Activated naive CD8-positive, alpha-beta T cell treated with anti-CD3 and anti-CD28 coated beads, Interleukin-2, amount 50 U/mL, for 16 hours (primary cell): ENCODE data around the gene RNASE2.
"Not testable (repeated sequence)": the region's sequence is repeated elsewhere in the genome, so short reads cannot be mapped to it uniquely, and the experiment has no call there.

Experiments
- DNase-seq: peaks from one replicate; pipeline ENCODE4 v3.0.0-alpha.2; 2020; ENCODE audit warnings: low read depth, low spot score

Gene RNASE2

GRCh38 chr14:20954736-20955537, at the start of gene RNASE2:
TSS of gene RNASE2 (plus strand) at chr14:20955487. CDS start at chr14:20955772, 285 bp downstream.
- not testable (repeated sequence) for DNase-seq

GRCh38 chr14:20905676-20906075, 49.6 kb upstream of the RNASE2 start:
- DNase-seq, result no peak

GRCh38 chr14:20907214-20907613, 48.1 kb upstream of the RNASE2 start:
- no peak for DNase-seq

GRCh38 chr14:20910822-20911221, 44.5 kb upstream of the RNASE2 start:
- DNase-seq, result not testable (repeated sequence)

- DNase-seq, result not testable (repeated sequence)
Observed at GRCh38 chr14:20919038-20919756, 36.1 kb upstream of the RNASE2 start.

GRCh38 chr14:20923766-20924297, 31.5 kb upstream of the RNASE2 start:
- not testable (repeated sequence) for DNase-seq

- DNase-seq, result no peak
Observed at GRCh38 chr14:20934148-20934762, 21.0 kb upstream of the RNASE2 start.

- DNase-seq, result no peak
Observed at GRCh38 chr14:20935303-20935984, 19.8 kb upstream of the RNASE2 start.

- not testable (repeated sequence) for DNase-seq
Observed at GRCh38 chr14:20945146-20945545, 10.1 kb upstream of the RNASE2 start.

- not testable (repeated sequence) for DNase-seq
Observed at GRCh38 chr14:20946707-20947106, 8.6 kb upstream of the RNASE2 start.

GRCh38 chr14:20955538-20955873, 219 bp downstream of the RNASE2 start:
- DNase-seq, result not testable (repeated sequence)

- no peak for DNase-seq
Observed at GRCh38 chr14:20956376-20956976, 1.2 kb downstream of the RNASE2 start.

GRCh38 chr14:20958946-20959345, 3.7 kb downstream of the RNASE2 start:
- DNase-seq, result not testable (repeated sequence)

GRCh38 chr14:20969336-20969735, 14.0 kb downstream of the RNASE2 start:
- DNase-seq, result no peak

- DNase-seq, result no peak
Observed at GRCh38 chr14:20970647-20970982, 15.3 kb downstream of the RNASE2 start.

GRCh38 chr14:20970983-20971704, 15.9 kb downstream of the RNASE2 start:
- DNase-seq, result peak; percentile 53

GRCh38 chr14:20971705-20972021, 16.4 kb downstream of the RNASE2 start:
- no peak for DNase-seq

- no peak for DNase-seq
Observed at GRCh38 chr14:20973501-20973900, 18.2 kb downstream of the RNASE2 start.

GRCh38 chr14:20976291-20976690, 21.0 kb downstream of the RNASE2 start:
- DNase-seq, result no peak

- DNase-seq, result no peak
Observed at GRCh38 chr14:20978687-20979086, 23.4 kb downstream of the RNASE2 start.

GRCh38 chr14:20980906-20981305, 25.6 kb downstream of the RNASE2 start:
- DNase-seq, result no peak
